Endothelial cell of umbilical vein (primary cell): ENCODE data around the gene KANSL1. TPM values are rescaled to one million over a fixed set of nuclear protein-coding genes. Genes with fewer than 3 reads are reported as not detected.

Experiments used
- BruUV-seq: library from RNA; stranded (reverse); fragments of 400-500 nt; replicated peaks from 2 replicates; lab custom pipeline; 2021; lab: Mats Ljungman, UMichigan
- CTCF ChIA-PET: fragments of 300-600, 350-600 bp; sonication (Branson Sonifier 250); formaldehyde crosslinking; loops from one replicate; lab custom pipeline; 2021; ENCODE audit warnings: antibody characterized with exemption, inconsistent platforms; lab: Charles Lee
- POLR2A ChIA-PET: fragments of 300-600, 350-600 bp; sonication (Branson Sonifier 250); formaldehyde crosslinking; loops from one replicate; lab custom pipeline; 2021; ENCODE audit warnings: antibody characterized with exemption, inconsistent platforms; lab: Charles Lee
- DNase-seq: peaks from one replicate; pipeline ENCODE4 v3.0.0-alpha.2; 2011; ENCODE audit warnings: low read depth, low spot score
- FAIRE-seq: peaks from 2 replicates; lab custom pipeline; 2011; peaks lifted over from hg19 to GRCh38; lab: Jason Lieb, UNC
- H2AFZ ChIP-seq: 2 replicates; pipeline ENCODE4 v1.6.0; 2012; ENCODE audit warnings: low read depth, low read length, control low read depth, inconsistent platforms
- H3K27ac ChIP-seq: 2 replicates; pipeline ENCODE4 v1.5.1; 2011; ENCODE audit warnings: low read depth, mild to moderate bottlenecking, control low read depth, low read length, moderate library complexity; ENCODE audit not compliant: insufficient read depth
- H3K27me3 ChIP-seq, 2 experiments: 2 replicates each; pipeline versions ENCODE4 v1.6.0 to v1.6.1; 2011; ENCODE audit warnings: low read length in 2 of 2, mixed read lengths in 1 of 2; ENCODE audit not compliant: control insufficient read depth in 2 of 2, insufficient read depth in 2 of 2
- H3K36me3 ChIP-seq, 2 experiments: 2 replicates in 1 of 2; 3 replicates in 1 of 2; pipeline ENCODE4 v1.5.1; 2011; ENCODE audit warnings: low read length in 2 of 2, mild to moderate bottlenecking in 1 of 2, moderate library complexity in 1 of 2; ENCODE audit not compliant: control insufficient read depth in 2 of 2, insufficient read depth in 2 of 2; ENCODE audit errors: extremely low read depth in 1 of 2
- H3K4me1 ChIP-seq: 3 replicates; pipeline ENCODE4 v1.5.1; 2011; ENCODE audit warnings: mild to moderate bottlenecking, low read length; ENCODE audit not compliant: control insufficient read depth, insufficient read depth; ENCODE audit errors: extremely low read depth
- H3K4me2 ChIP-seq: 2 replicates; pipeline ENCODE4 v1.6.1; 2011; ENCODE audit warnings: low read length, control low read depth, mixed read lengths; ENCODE audit not compliant: insufficient read depth
- H3K4me3 ChIP-seq, 3 experiments: fragments of 200-600 bp in 1 of 3; sonication (generic), shearing (Covaris generic) in 1 of 3; replicated peaks in 1 of 3; 2 replicates each; pipeline ENCODE4 v1.5.1; 2011 to 2016; ENCODE audit warnings: control low read depth in 3 of 3, low read length in 3 of 3, mild to moderate bottlenecking in 2 of 3, inconsistent platforms in 1 of 3, low read depth in 1 of 3, moderate library complexity in 1 of 3; ENCODE audit not compliant: insufficient read depth in 1 of 3
- H3K79me2 ChIP-seq: 2 replicates; pipeline ENCODE4 v1.6.0; 2012; ENCODE audit warnings: low read length, inconsistent platforms; ENCODE audit not compliant: control insufficient read depth, insufficient read depth
- H3K9ac ChIP-seq: replicated peaks from 2 replicates; pipeline ENCODE3; 2011; ENCODE audit warnings: low read length, control low read depth; ENCODE audit not compliant: insufficient read depth; ENCODE audit errors: extremely low read depth
- H3K9me1 ChIP-seq: replicated peaks from 3 replicates; pipeline ENCODE4 v1.6.0; 2011; ENCODE audit warnings: mild to moderate bottlenecking, low read length; ENCODE audit not compliant: control insufficient read depth, insufficient read depth; ENCODE audit errors: extremely low read depth
- H3K9me3 ChIP-seq: replicated peaks from 2 replicates; pipeline ENCODE4 v1.5.1; 2012; ENCODE audit warnings: low read length, inconsistent platforms; ENCODE audit not compliant: control insufficient read depth, insufficient read depth
- H4K20me1 ChIP-seq: replicated peaks from 2 replicates; pipeline ENCODE3; 2011; ENCODE audit warnings: mild to moderate bottlenecking, low read length; ENCODE audit not compliant: control insufficient read depth, insufficient read depth; ENCODE audit errors: extremely low read depth
- EZH2 ChIP-seq: IDR thresholded peaks from 2 replicates; pipeline ENCODE4 v1.6.1; 2012; ENCODE audit warnings: borderline replicate concordance, low read depth, mild to moderate bottlenecking, moderate library complexity, low read length, inconsistent platforms; ENCODE audit not compliant: severe bottlenecking
- FOS ChIP-seq: IDR thresholded peaks from 2 replicates; pipeline ENCODE4 v1.6.1; 2011; ENCODE audit warnings: mild to moderate bottlenecking, low read length, moderate library complexity, borderline replicate concordance; ENCODE audit not compliant: insufficient read depth
- GATA2 ChIP-seq: IDR thresholded peaks from 2 replicates; pipeline ENCODE4 v1.7.0; 2011; ENCODE audit warnings: low read depth, mild to moderate bottlenecking, moderate library complexity, mixed read lengths, low read length; ENCODE audit not compliant: insufficient read length, insufficient read depth
- JUN ChIP-seq: IDR thresholded peaks from 2 replicates; pipeline ENCODE4 v1.6.1; 2011; ENCODE audit warnings: borderline replicate concordance, low read depth; ENCODE audit not compliant: insufficient read length, insufficient read depth
- MYC ChIP-seq: IDR thresholded peaks from one replicate; pipeline ENCODE4 v1.6.1; 2011; ENCODE audit warnings: mild to moderate bottlenecking, low read depth, low read length
- POLR2A ChIP-seq: IDR thresholded peaks from 2 replicates; pipeline ENCODE4 v1.6.1; 2012; ENCODE audit warnings: low read depth, mild to moderate bottlenecking, control low read depth, low read length
- POLR2AphosphoS5 ChIP-seq: IDR thresholded peaks from 2 replicates; pipeline ENCODE4 v1.6.1; 2012; ENCODE audit warnings: low read depth, mild to moderate bottlenecking, control low read depth, low read length, moderate library complexity; ENCODE audit not compliant: insufficient read depth
- dilution Hi-C: fragments of 300-500 bp; cut with MboI; formaldehyde crosslinking; loops from one replicate; pipeline ENCODE4 v1.15.0; 2019; ENCODE audit warnings: low sequenced_read_pairs; ENCODE audit not compliant: extremely low pct_ligation_motif_present
- intact Hi-C: fragments of 100-400 bp; cut with micrococcal nuclease; formaldehyde crosslinking; loops from one replicate; pipeline ENCODE4 v1.10.0; 2022
- polyA plus RNA-seq, 4 experiments: library from polyadenylated mRNA; depleted of rRNA in 3 of 4; stranded (reverse) in 3 of 4; unstranded in 1 of 4; fragments of >200 nt; gene quantifications; 2 replicates each; pipeline versions ENCODE4 v1.2.1 to v1.2.3, GENCODE V29; 2011 to 2012; ENCODE audit warnings: missing spikeins in 1 of 4
- total RNA-seq: library from RNA; stranded (reverse); gene quantifications from 2 replicates; pipeline ENCODE4 v1.2.3, GENCODE V29; 2021
- TF ChIP-seq, protein P1 (sequence below): IDR thresholded peaks from 2 replicates; pipeline ENCODE4 v1.6.1; 2011; ENCODE audit not compliant: insufficient read depth, insufficient read length
- TF ChIP-seq, protein P2 (sequence below), 2 donors: IDR thresholded peaks; 1 replicate in 1 of 2; 2 replicates in 1 of 2; pipeline ENCODE4 v1.5.1; 2011; ENCODE audit warnings: low read length in 2 of 2, mild to moderate bottlenecking in 2 of 2, moderate library complexity in 2 of 2, control low read depth in 1 of 2, inconsistent platforms in 1 of 2, low read depth in 1 of 2; ENCODE audit not compliant: insufficient read depth in 1 of 2; ENCODE audit errors: extremely low read depth in 1 of 2

Gene KANSL1
- total and polyA plus RNA-seq, 2 donors (not counting 3 experiments of a cell fraction or from before 2014, with no cell fraction given) = 29.1 to 74.0 TPM

DNA sequence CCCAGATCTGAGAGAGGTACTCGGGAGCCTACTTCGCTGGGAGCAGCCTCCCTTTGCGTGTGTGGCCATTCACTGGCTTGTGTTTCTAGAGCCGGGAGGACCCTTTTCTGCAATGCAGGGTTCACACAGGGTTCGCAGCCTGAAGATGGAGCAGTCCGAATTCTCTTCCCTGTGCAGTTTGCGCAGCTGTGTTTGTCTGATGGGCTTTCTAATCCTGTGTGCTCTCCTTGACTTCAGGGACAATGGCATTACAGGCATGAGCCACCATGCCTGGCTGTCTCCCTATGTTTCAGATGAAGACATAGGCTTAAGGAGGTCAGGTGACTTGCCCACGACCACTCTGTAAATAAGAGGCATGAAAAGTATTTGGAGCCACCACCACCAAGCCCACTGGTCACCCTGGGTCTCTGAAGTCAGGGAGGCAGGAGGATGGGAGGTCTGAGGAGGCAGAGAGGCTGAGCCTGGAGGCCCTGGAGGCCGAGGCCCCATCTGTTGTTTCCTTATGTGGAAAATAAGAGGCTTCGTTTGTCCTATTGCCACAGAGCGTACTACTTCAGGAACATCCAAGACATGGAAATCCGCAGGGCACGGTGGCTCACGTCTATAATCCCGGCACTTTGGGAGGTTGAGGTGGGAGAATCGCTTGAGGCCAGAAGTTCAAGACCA is 199.1 kb downstream of the KANSL1 start:
- intact Hi-C loops = no loop called here
- POLR2A ChIA-PET = no interaction called here
- dilution Hi-C loops = no loop called here
- no TSS peak for BruUV-seq
- CTCF ChIA-PET = no interaction called here
- no peaks in the 10 kb centered on the region for H3K36me3 ChIP-seq
- H3K4me1 ChIP-seq = no peaks in the 10 kb centered on the region
- H3K9me1 ChIP-seq = no peaks in the 10 kb centered on the region
- H4K20me1 ChIP-seq = no peaks in the 10 kb centered on the region
- no peak for DNase-seq
- no peak overlapping the region for H3K4me2 ChIP-seq
- H3K9ac ChIP-seq = no peak overlapping the region
- H3K79me2 ChIP-seq = no peaks in the 10 kb centered on the region
- no peak overlapping the region for H3K4me3 ChIP-seq
- H3K27me3 ChIP-seq = no peaks in the 10 kb centered on the region
- FAIRE-seq = no peak
- H2AFZ ChIP-seq = no peak overlapping the region
- no peaks in the 10 kb centered on the region for H3K9me3 ChIP-seq
- TF ChIP-seq GATA2 = no peak
- TF ChIP-seq POLR2A = no peak
- TF ChIP-seq FOS = no peak
- TF ChIP-seq, protein P1, sequence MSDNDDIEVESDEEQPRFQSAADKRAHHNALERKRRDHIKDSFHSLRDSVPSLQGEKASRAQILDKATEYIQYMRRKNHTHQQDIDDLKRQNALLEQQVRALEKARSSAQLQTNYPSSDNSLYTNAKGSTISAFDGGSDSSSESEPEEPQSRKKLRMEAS = no peak
- TF ChIP-seq MYC = no peak
- no peak for TF ChIP-seq POLR2AphosphoS5
- TF ChIP-seq, protein P2, sequence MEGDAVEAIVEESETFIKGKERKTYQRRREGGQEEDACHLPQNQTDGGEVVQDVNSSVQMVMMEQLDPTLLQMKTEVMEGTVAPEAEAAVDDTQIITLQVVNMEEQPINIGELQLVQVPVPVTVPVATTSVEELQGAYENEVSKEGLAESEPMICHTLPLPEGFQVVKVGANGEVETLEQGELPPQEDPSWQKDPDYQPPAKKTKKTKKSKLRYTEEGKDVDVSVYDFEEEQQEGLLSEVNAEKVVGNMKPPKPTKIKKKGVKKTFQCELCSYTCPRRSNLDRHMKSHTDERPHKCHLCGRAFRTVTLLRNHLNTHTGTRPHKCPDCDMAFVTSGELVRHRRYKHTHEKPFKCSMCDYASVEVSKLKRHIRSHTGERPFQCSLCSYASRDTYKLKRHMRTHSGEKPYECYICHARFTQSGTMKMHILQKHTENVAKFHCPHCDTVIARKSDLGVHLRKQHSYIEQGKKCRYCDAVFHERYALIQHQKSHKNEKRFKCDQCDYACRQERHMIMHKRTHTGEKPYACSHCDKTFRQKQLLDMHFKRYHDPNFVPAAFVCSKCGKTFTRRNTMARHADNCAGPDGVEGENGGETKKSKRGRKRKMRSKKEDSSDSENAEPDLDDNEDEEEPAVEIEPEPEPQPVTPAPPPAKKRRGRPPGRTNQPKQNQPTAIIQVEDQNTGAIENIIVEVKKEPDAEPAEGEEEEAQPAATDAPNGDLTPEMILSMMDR (IDR thresholded peaks at IDR 0.05; ENCODE audit: extremely low read depth in 1 of 2, insufficient read depth in 1 of 2, low read depth in 1 of 2, low read length in 2 of 2) = no peak
- TF ChIP-seq JUN = no peak
- no peak for TF ChIP-seq EZH2
- H3K27ac ChIP-seq = no peak overlapping the region
